BE2C (cell line): ENCODE results near the gene FIBP.
"Not testable (repeated sequence)": the region's sequence is repeated elsewhere in the genome, so short reads cannot be mapped to it uniquely, and the experiment has no call there.

Source experiments
- DNase-seq: peaks from one replicate; pipeline ENCODE4 v3.0.0-alpha.2; 2020
- H3K27me3 ChIP-seq: fragments of 250-450 bp; sonication (Bioruptor Pico); 2 replicates; pipeline ENCODE4 v1.5.1; 2020; ENCODE audit warnings: mild to moderate bottlenecking
- H3K36me3 ChIP-seq: fragments of 250-450 bp; sonication (Bioruptor Pico); 2 replicates; pipeline ENCODE4 v1.5.1; 2020; ENCODE audit warnings: mild to moderate bottlenecking
- H3K4me1 ChIP-seq: fragments of 250-450 bp; sonication (Bioruptor Pico); 2 replicates; pipeline ENCODE4 v1.5.1; 2020
- H3K4me3 ChIP-seq: 2 replicates; pipeline ENCODE4 v1.5.1; 2011; ENCODE audit warnings: low read depth, low read length
- H3K9me3 ChIP-seq: fragments of 250-450 bp; sonication (Bioruptor Pico); 2 replicates; pipeline ENCODE4 v1.5.1; 2020
- CTCF ChIP-seq: IDR thresholded peaks from 2 replicates; pipeline ENCODE4 v1.5.1; 2012; ENCODE audit warnings: mild to moderate bottlenecking, low read depth, low read length

Gene FIBP

GRCh38 chr11:65894034-65894591, 5.8 kb upstream of the FIBP start:
- Histone ChIP-seq H3K4me3 (no peak overlapping the region), H3K9me3 (no peaks in the 10 kb centered on the region; the same call in 1 of the 2 replicates), H3K27me3 (peaks cover 11% of the 10 kb centered on the region), H3K4me1 (peaks cover 8% of the 10 kb centered on the region), H3K36me3 (no peaks in the 10 kb centered on the region)
- DNase-seq = no peak
- TF ChIP-seq CTCF = no peak

GRCh38 chr11:65892661-65893317, 4.5 kb upstream of the FIBP start:
- no peak for DNase-seq
- no peaks in the 10 kb centered on the region for H3K36me3 ChIP-seq
- H3K4me1 ChIP-seq = peaks cover 8% of the 10 kb centered on the region
- H3K27me3 ChIP-seq = no peaks in the 10 kb centered on the region
- H3K4me3 ChIP-seq = peak overlapping the region; percentile 92
- no peak for TF ChIP-seq CTCF
- no peaks in the 10 kb centered on the region for H3K9me3 ChIP-seq

- H3K4me3 ChIP-seq = peak overlapping the region; percentile 92
- not testable (repeated sequence) for H3K4me1 ChIP-seq, H3K9me3 ChIP-seq, H3K27me3 ChIP-seq, DNase-seq, H3K36me3 ChIP-seq
Observed at GRCh38 chr11:65892137-65892540, 3.9 kb upstream of the FIBP start.

- H3K27me3 ChIP-seq = no peaks in the 10 kb centered on the region
- peaks cover 8% of the 10 kb centered on the region for H3K4me1 ChIP-seq
- H3K36me3 ChIP-seq = peaks cover 6% of the 10 kb centered on the region; the same call in 1 of the 2 replicates
- TF ChIP-seq CTCF = peak; percentile 49; the same call in 1 of the 2 replicates
- peak overlapping the region; percentile 92 for H3K4me3 ChIP-seq
- DNase-seq = peak; percentile 65
- H3K9me3 ChIP-seq = no peaks in the 10 kb centered on the region
Observed at GRCh38 chr11:65891219-65892136, 3.2 kb upstream of the FIBP start.

GRCh38 chr11:65890324-65891218, 2.3 kb upstream of the FIBP start, which contains the start of gene CCDC85B:
TSS of gene CCDC85B (plus strand) at chr11:65890673. CDS start at chr11:65890784, 111 bp downstream.
- Histone ChIP-seq H3K27me3 (no peaks in the 10 kb centered on the region), H3K4me1 (peaks cover 8% of the 10 kb centered on the region), H3K9me3 (no peaks in the 10 kb centered on the region), H3K36me3 (peaks cover 10% of the 10 kb centered on the region), H3K4me3 (peak within 1 kb of the TSS; percentile 92)
- DNase-seq = peak; percentile 99
- peak; percentile 19 for TF ChIP-seq CTCF

- DNase-seq = no peak
Observed at GRCh38 chr11:65887723-65888162, 528 bp downstream of the FIBP start.

More at GRCh38 chr11:65887723-65888162, 528 bp downstream of the FIBP start:
- no peaks in the 10 kb centered on the region for H3K9me3 ChIP-seq
- peaks cover 8% of the 10 kb centered on the region for H3K4me1 ChIP-seq
- no peak for TF ChIP-seq CTCF
- H3K4me3 ChIP-seq = peak overlapping the region; percentile 77
- no peaks in the 10 kb centered on the region for H3K27me3 ChIP-seq
- peaks cover 33% of the 10 kb centered on the region for H3K36me3 ChIP-seq
